Measurements from ENCODE around the gene SPDYC.
A peak's percentile ranks its signal among the peaks of the same experiment; 100 is the strongest.
"Not testable (repeated sequence)": the region's sequence is repeated elsewhere in the genome, so short reads cannot be mapped to it uniquely, and the experiment has no call there.

Gene SPDYC

GRCh38 chr11:65134240-65134951 is 35.6 kb upstream of the SPDYC start, which contains the start of gene SYVN1:
SYVN1 (minus strand) TSS chr11:65134519; CDS start chr11:65133601, 918 bp downstream.
- peak; percentile 83 for DNase-seq

DNA sequence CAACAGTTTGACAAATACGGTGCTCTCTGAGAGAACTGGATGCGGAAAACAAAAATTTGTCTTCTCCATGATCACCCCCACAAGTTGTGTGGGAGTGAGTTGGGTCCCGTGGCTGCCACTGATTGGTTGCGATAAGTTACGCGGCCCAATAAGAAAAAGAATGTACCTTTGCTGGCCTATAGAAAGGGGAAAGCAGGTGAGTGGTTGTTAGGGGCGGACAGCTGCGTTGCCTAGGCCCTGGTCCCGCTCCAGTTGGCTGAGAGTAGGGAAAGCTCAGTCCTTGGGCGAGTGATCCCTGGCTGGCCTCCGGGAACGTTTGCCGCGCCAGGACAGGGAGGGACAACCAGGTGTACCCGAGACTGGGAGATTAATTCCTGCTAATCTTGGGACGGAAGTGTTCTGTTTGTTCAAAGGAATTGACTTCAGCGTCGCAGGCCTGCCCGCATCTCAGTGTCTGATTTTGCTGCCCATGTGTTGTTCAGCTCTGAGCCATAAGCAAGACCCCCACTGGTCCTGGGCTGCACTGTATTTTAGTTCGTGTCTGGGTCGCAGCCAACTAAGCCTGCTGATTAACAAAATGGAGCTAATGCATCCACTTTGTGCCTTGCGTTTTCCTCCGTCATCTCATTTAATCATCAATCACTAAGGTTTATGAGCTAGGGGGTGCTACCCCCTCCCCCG is 34.9 kb upstream of the SPDYC start:
- DNase-seq: peak; percentile 97

DNA sequence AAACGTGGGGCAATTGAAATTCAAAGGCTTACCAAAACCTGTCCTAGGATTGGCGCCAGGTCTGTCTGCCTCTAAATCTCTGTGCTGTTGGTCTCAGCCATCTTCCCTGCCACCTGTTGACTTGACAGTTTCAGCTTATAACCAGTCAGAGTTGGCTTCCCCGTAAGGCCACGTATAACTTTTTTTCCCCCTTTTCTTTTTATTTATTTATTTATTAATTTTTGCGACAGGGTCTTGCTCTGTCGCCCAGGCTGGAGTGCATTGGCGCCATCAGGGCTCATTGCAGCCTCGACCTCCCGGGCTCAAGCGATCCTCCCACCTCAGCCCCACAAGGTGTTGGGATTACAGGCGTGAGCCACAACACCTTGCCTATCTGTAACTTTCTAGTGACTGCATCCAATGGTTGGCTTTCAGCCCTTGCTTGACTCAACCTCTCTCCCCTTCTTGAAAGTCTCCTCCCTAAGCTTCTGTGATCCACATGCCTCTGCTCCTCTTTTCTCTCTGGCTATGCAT is 34.3 kb upstream of the SPDYC start:
- peak; percentile 41 for DNase-seq

- no peak for DNase-seq
Measured at GRCh38 chr11:65136515-65137096, 33.4 kb upstream of the SPDYC start.

DNA sequence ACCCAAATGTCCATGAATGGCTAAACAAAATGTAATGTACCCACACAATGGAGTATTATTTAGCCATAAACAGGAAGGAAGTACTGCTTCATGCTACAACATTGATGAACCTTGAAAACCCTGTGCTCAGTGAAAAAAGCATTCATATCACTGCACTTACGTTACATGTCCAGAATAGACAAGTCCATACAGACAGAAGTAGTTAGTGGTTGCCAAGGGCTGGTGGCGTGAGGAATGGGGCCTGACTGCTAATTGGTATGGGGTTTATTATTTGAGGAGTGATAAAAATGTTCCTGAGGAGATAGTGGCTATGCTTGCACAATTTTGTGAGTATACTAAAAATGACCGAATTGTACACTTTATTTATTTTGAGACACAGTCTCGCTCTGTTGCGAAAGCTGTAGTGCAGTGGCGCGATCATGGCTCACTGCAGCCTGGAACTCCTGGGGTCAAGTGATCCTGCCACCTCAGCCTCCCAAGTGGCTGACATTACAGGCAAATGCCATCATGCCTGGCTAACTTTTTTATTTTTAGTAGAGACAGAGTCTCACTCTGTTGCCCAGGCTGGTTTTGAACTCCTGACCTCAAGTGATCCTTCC is 28.0 kb upstream of the SPDYC start:
- no peak for DNase-seq

DNA sequence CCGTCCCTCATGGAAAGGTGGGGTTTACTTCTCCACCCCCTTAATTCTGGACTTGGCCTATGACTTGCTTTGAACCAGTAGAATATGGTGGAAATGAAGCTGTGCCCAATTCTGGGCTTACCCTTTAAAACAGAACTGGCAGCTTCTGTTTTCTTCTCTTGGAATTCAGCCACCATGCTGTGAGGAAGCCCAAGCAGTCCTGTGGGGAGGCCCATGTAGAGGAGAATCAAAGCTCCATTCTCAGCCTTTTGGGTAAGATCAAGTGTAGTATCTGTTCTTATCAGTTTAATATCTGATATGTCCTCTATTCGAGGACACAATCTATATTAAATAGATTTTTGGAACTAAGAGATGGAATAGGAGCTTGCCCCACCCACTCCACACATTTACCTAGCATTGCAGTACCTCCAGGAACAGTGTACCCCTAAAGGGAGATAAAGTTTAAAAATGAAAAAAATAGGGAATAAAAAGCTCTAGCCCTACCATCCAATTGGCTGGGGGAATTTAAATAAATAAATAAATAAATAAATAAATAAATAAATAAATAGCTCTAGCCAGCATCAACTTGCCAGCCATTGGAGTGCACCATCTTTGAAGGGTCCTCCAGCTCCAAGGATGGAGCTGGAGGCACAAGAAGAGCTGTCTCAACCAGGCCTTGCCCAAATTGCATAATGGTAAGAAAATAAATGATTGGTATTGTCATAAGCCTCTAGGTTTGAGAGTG is 22.5 kb upstream of the SPDYC start:
- DNase-seq: no peak

DNA sequence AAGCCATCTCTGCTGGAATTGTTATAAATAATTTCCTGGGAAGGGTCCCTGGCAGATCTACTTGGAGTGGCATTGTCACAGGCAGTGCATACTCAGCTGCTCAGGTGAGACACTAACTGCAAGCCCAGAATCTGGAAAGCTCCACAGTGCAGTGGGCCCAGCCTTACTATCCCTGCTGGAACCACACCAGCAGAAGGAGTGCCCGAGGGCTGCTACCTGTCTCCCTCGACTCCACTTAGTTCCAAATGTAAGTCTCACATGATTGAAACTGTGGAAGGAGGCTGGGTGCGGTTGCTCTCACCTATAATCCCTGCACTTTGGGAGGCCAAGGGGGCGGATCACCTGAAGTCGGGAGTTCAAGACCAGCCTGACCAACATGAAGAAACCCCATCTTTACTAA is 21.4 kb upstream of the SPDYC start:
- DNase-seq: no peak

- DNase-seq: not testable (repeated sequence)
Measured at GRCh38 chr11:65150131-65150508, 19.9 kb upstream of the SPDYC start.

DNA sequence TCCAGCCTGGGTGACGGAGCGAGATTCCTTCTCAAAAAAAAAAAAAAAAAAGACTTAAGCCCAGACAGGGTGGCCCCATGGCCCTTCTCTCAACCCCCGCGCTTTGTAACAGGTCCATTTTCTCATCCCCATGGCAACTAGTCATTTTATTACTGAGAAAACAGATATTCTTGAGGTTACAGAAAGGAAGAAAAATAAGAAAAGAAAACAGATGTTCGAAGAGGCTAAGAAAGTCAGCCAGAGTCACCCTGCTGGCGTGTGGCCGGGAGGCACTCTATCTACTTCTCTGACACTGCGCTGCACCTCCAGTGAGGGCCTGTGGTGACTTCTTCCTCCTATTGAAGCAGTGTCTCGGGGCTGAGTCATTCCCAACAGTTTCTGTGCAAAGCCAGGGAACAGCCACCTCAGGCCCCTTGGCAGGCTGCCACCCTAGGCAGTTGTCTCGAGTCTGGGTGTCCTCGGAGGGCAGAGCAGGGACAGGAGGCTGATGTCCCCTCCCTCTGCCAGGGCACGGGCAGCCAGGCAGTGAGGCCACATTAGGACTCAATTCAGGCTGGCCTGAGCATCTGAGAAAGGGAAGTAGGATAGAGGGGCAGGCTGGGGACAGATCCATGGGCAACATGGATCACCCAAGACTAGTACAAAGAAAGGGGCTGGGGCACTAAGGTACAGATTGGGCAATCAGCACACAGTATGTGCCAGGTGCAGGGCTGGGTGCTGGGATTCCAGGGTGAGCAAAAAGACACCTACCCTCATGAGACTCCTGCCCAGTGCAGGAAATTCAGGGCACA is 19.3 kb upstream of the SPDYC start:
- peak; percentile 42 for DNase-seq

DNA sequence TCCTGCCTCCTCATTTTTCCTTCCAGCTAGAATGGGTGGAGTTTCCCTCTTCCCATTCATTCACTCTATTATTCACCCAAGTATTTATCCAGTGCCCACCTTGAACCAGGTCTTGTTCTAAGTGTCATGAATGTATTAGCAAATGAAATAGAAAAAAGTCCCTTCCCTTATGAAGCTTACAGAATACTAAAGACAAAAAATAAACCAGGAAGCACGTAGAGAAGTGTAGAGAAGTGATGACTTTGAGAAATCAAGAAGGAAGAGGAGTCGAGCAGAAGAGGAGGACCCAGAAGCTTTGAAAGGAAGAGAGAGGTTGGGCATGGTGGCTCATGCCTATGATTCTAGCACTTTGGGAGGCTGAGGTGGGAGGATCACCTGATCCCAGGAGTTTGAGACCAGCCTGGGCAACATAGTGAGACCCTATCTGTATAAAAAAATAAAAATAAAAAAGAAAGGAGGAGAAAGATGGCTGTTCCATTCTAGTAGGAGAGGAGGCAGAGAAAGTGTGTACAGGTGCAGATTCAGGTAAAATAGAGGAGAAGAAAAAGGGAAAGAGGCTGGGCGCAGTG is 18.6 kb upstream of the SPDYC start:
- DNase-seq: no peak

GRCh38 chr11:65152122-65152521 is 17.9 kb upstream of the SPDYC start:
- DNase-seq: no peak

GRCh38 chr11:65156256-65156655 is 13.8 kb upstream of the SPDYC start:
- DNase-seq: no peak

DNA sequence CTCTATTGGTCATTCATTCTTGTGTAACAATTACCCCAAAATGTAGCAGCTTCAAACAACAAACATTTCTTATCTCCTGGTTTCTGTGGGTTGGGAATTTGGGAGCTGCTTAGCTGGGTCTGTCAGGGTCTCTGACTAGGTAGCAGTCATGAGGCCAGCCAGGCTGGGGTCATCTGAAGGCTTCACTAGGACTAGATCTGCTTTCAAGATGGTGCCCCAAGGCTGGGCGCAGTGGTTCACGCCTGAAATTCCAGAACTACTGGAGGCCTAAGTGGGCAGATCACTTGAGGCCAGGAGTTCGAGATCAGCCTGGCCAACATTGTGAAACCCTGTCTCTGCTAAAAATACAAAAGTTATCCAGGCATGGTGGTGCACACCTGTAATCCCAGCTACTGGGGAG is 13.1 kb upstream of the SPDYC start:
- DNase-seq: no peak

- DNase-seq: no peak
Measured at GRCh38 chr11:65157336-65157735, 12.7 kb upstream of the SPDYC start.

- DNase-seq: no peak
Measured at GRCh38 chr11:65159012-65159411, 11.0 kb upstream of the SPDYC start.

DNA sequence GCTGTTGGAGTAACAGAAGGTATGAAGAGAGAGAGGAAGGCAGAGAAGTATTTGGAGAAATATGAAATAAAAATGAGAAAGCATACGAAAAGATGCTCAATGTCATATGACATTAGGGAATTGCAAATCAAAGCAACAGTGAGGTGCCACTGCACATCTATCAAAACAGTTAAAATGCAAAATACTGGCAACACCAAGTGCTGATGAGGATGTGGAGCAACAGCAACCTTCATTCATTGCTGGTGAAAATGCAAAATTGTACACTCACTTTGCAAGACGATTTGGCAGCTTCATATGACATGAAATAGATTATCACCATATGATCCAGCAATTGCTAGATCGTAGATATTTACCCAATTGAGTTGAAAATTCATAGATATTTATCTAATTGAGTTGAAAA is 9.4 kb upstream of the SPDYC start:
- DNase-seq: no peak

- no peak for DNase-seq
Measured at GRCh38 chr11:65163684-65164083, 6.3 kb upstream of the SPDYC start.

DNA sequence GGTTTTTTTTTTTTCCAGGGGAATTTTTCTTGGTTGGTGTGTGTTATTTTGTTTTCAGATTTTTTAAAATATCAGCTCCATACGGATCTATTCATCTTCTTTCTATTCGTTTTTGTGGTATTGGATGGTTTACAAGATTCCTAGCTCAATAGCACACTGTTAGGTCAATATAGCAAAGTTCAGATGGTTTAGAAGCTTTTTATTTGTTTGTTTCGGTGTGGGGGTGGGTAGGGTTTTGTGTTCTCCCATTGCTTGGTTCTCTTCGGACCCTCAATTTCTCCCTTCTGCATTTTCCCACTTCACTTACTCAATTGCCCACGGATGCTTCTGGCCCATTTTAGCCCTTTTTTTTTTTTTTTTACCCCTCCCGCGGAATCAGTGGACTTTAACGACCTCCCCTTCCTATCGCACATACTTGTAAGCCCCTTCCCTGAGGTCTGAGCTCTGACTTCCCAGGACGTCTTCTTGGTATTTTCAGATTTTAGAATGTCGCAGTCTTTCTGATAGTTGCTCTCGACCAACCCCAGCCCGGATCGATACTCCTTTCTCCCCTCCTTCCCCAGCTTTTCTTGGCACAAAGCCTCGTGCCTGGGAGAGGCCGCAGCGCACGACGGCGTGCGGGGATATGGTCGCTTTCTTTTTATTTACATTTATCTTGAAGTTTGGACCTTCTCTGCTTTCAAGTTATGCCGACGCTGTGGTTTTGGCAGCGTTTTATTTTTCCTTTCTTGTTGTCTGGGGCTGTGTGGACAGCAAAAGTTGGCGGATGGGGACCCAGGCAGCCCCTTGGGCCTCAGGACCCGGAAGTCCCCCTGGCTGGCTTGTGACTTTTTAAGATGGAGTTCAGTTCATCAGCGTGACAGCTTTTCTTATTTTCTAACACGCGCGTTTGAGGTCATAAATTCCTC is 4.4 kb upstream of the SPDYC start:
- DNase-seq: no peak

- DNase-seq: no peak
Measured at GRCh38 chr11:65166893-65167292, 3.1 kb upstream of the SPDYC start.

GRCh38 chr11:65167656-65168055 is 2.4 kb upstream of the SPDYC start:
- DNase-seq: no peak

Data from NCI-H1105 (cell line).